Measurements from ENCODE around the gene KAT8.

Gene KAT8

GRCh38 chr16:31117384-31118222 is at the start of gene KAT8:
KAT8 (plus strand) TSS chr16:31117664; CDS start chr16:31117682, 18 bp downstream.
- peak within 1 kb of the TSS; percentile 72 for H3K4me3 ChIP-seq (ENCODE audit: low read depth, low read length)
- peak; percentile 92 for DNase-seq (ENCODE audit: low read depth)
- no peak for TF ChIP-seq CTCF (IDR thresholded peaks at IDR 0.05; ENCODE audit: low read depth, low read length, missing control alignments)

- TF ChIP-seq CTCF (IDR thresholded peaks at IDR 0.05; ENCODE audit: low read depth, low read length, missing control alignments) = no peak
- peak; percentile 10 for DNase-seq (ENCODE audit: low read depth)
- peak overlapping the region; percentile 97 for H3K4me3 ChIP-seq (ENCODE audit: low read depth, low read length)
These were observed 45.6 kb upstream of the KAT8 start for GRCh38 chr16:31071861-31072260.

- peak; percentile 12 for DNase-seq (ENCODE audit: low read depth)
- TF ChIP-seq CTCF (IDR thresholded peaks at IDR 0.05; ENCODE audit: low read depth, low read length, missing control alignments) = no peak
- peak overlapping the region; percentile 97 for H3K4me3 ChIP-seq (ENCODE audit: low read depth, low read length)
These were observed 44.8 kb upstream of the KAT8 start for GRCh38 chr16:31072540-31073141.

- TF ChIP-seq CTCF (IDR thresholded peaks at IDR 0.05; ENCODE audit: low read depth, low read length, missing control alignments) = no peak
- peak; percentile 51 for DNase-seq (ENCODE audit: low read depth)
- H3K4me3 ChIP-seq (ENCODE audit: low read depth, low read length) = peak overlapping the region; percentile 97
These were observed 44.1 kb upstream of the KAT8 start for GRCh38 chr16:31073142-31073969.

- peak within 1 kb of the TSS; percentile 97 for H3K4me3 ChIP-seq (ENCODE audit: low read depth, low read length)
- peak; percentile 99 for DNase-seq (ENCODE audit: low read depth)
- TF ChIP-seq CTCF (IDR thresholded peaks at IDR 0.05; ENCODE audit: low read depth, low read length, missing control alignments) = no peak
These were observed 43.3 kb upstream of the KAT8 start, which contains the start of the genes ZNF646 and ZNF668 for GRCh38 chr16:31073970-31074813. ZNF646 (plus strand) TSS chr16:31074422; CDS start chr16:31076325, 1,903 bp downstream. ZNF668 (minus strand) TSS chr16:31074240; CDS start chr16:31064459, 9,781 bp downstream.

GRCh38 chr16:31074814-31075183 is 42.7 kb upstream of the KAT8 start:
- DNase-seq (ENCODE audit: low read depth) = no peak
- peak overlapping the region; percentile 97 for H3K4me3 ChIP-seq (ENCODE audit: low read depth, low read length)
- no peak for TF ChIP-seq CTCF (IDR thresholded peaks at IDR 0.05; ENCODE audit: low read depth, low read length, missing control alignments)

Measured in GM12864 (cell line).